CD4-positive, CD25-positive, alpha-beta regulatory T cell (primary cell): ENCODE measurements around the gene LRP4. TPM values are rescaled to one million over a fixed set of nuclear protein-coding genes. Genes with fewer than 3 reads are reported as not detected.

Experiments
- ATAC-seq, 2 donors: fragments of 150-1000 bp; cut with Tn5 transposase; one replicate each; pipeline ENCODE4 v1.10.0; 2021; ENCODE audit warnings: low read depth in 2 of 2, moderate number of reproducible peaks in 2 of 2, moderate library complexity in 1 of 2
- DNase-seq, 3 donors: peaks; one replicate each; pipeline versions ENCODE4 v3.0.0 to v3.0.0-alpha.2; 2012 to 2022; ENCODE audit warnings: mixed read lengths in 1 of 3
- H3K27ac ChIP-seq: one replicate; pipeline ENCODE4 v1.7.0; 2013; ENCODE audit warnings: mild to moderate bottlenecking, low read length; ENCODE audit not compliant: insufficient read depth, poor library complexity, severe bottlenecking
- H3K27me3 ChIP-seq: one replicate; pipeline ENCODE4 v1.7.0; 2013; ENCODE audit warnings: low read length; ENCODE audit not compliant: control insufficient read depth, insufficient read depth
- H3K36me3 ChIP-seq: one replicate; pipeline ENCODE4 v1.7.0; 2013; ENCODE audit warnings: mild to moderate bottlenecking, low read length, moderate library complexity; ENCODE audit not compliant: control insufficient read depth, insufficient read depth
- H3K4me1 ChIP-seq: 2 replicates; pipeline ENCODE4 v1.7.0; 2013; ENCODE audit warnings: mild to moderate bottlenecking, low read length; ENCODE audit not compliant: insufficient read depth, control insufficient read depth, poor library complexity, severe bottlenecking
- H3K4me3 ChIP-seq: one replicate; pipeline ENCODE4 v1.7.0; 2013; ENCODE audit warnings: low read depth, mild to moderate bottlenecking, low read length, moderate library complexity
- H3K9me3 ChIP-seq, 2 experiments: 1 replicate in 1 of 2; 2 replicates in 1 of 2; pipeline ENCODE4 v1.7.0; 2013; ENCODE audit warnings: low read length in 2 of 2, mild to moderate bottlenecking in 1 of 2, moderate library complexity in 1 of 2; ENCODE audit not compliant: control insufficient read depth in 2 of 2
- H3K27ac Mint-ChIP-seq, 3 donors: one replicate each; pipeline ENCODE4 v1.8.0; 2020 to 2022; ENCODE audit warnings: mild to moderate bottlenecking in 3 of 3, mixed read lengths in 3 of 3, moderate library complexity in 2 of 3
- H3K27me3 Mint-ChIP-seq: one replicate; pipeline ENCODE4 v1.8.0; 2022; ENCODE audit warnings: mild to moderate bottlenecking, mixed read lengths
- H3K36me3 Mint-ChIP-seq: one replicate; pipeline ENCODE4 v1.8.0; 2020; ENCODE audit warnings: mixed read lengths
- H3K4me1 Mint-ChIP-seq, 4 donors: one replicate each; pipeline ENCODE4 v1.8.0; 2020 to 2022; ENCODE audit warnings: mixed read lengths in 4 of 4, mild to moderate bottlenecking in 1 of 4
- H3K4me3 Mint-ChIP-seq, 4 donors: one replicate each; pipeline ENCODE4 v1.8.0; 2020 to 2022; ENCODE audit warnings: mild to moderate bottlenecking in 4 of 4, mixed read lengths in 4 of 4, moderate library complexity in 3 of 4
- H3K9me3 Mint-ChIP-seq, 7 donors: one replicate each; pipeline ENCODE4 v1.8.0; 2020 to 2022; ENCODE audit warnings: mixed read lengths in 7 of 7, mild to moderate bottlenecking in 3 of 7, moderate library complexity in 2 of 7
- polyA plus RNA-seq, 4 donors: library from polyadenylated mRNA; unstranded; fragments of 300-500 nt; fragmentation: Illumina TruSeq; gene quantifications; one replicate each; pipeline ENCODE4 v1.2.3, GENCODE V29; 2021
- total RNA-seq: library from RNA; stranded (reverse); gene quantifications from one replicate; pipeline ENCODE4 v1.2.3, GENCODE V29; 2022

LRP4 gene
- total and polyA plus RNA-seq, 5 donors from 2014 or later = 0.05 TPM; not detected in 4

- Mint-ChIP-seq H3K27ac (peak overlapping the region in 2 of 3 donors; percentile 77 to 85), H3K9me3 (peaks cover 0 to 2% (median 0%) of the 10 kb centered on the region in 7 donors), H3K27me3 (peaks cover 9% of the 10 kb centered on the region), H3K4me3 (no peak overlapping the region), H3K36me3 (no peaks in the 10 kb centered on the region), H3K4me1 (peaks cover 0 to 3% (median 0%) of the 10 kb centered on the region in 4 donors)
- Histone ChIP-seq H3K36me3 (no peaks in the 10 kb centered on the region), H3K27ac (no peak overlapping the region), H3K4me3 (no peak overlapping the region), H3K4me1 (no peaks in the 10 kb centered on the region), H3K27me3 (no peaks in the 10 kb centered on the region), H3K9me3 (no peaks in the 10 kb centered on the region)
- ATAC-seq (peak; percentile 77 to 85), DNase-seq (peak; percentile 53 to 78 (median 73))
Observed at GRCh38 chr11:46889689-46890475, 28.5 kb downstream of the LRP4 start.

- peaks cover 9% of the 10 kb centered on the region for H3K27me3 Mint-ChIP-seq
- peak overlapping the region in 1 of 3 donors; percentile 85 for H3K27ac Mint-ChIP-seq
- no peaks in the 10 kb centered on the region for H3K36me3 Mint-ChIP-seq
- no peak overlapping the region for H3K4me3 Mint-ChIP-seq
- DNase-seq (no peak), ATAC-seq (no peak)
- Histone ChIP-seq H3K9me3 (no peaks in the 10 kb centered on the region), H3K4me1 (no peaks in the 10 kb centered on the region), H3K36me3 (no peaks in the 10 kb centered on the region), H3K4me3 (no peak overlapping the region), H3K27me3 (no peaks in the 10 kb centered on the region), H3K27ac (no peak overlapping the region)
- H3K9me3 Mint-ChIP-seq = peaks cover 0 to 2% (median 0%) of the 10 kb centered on the region in 7 donors
- peaks cover 0 to 3% (median 0%) of the 10 kb centered on the region in 4 donors for H3K4me1 Mint-ChIP-seq
Observed at GRCh38 chr11:46889251-46889650, 29.1 kb downstream of the LRP4 start.

- Mint-ChIP-seq H3K4me1 (peaks cover 0 to 3% (median 0%) of the 10 kb centered on the region in 4 donors), H3K27me3 (peaks cover 13% of the 10 kb centered on the region), H3K9me3 (peaks cover 0 to 2% (median 0%) of the 10 kb centered on the region in 7 donors), H3K27ac (no peak overlapping the region), H3K36me3 (no peaks in the 10 kb centered on the region), H3K4me3 (no peak overlapping the region)
- H3K36me3 ChIP-seq = no peaks in the 10 kb centered on the region
- H3K27me3 ChIP-seq = no peaks in the 10 kb centered on the region
- H3K4me1 ChIP-seq = no peaks in the 10 kb centered on the region
- ATAC-seq (no peak), DNase-seq (no peak)
- H3K9me3 ChIP-seq = no peaks in the 10 kb centered on the region
- H3K27ac ChIP-seq = no peak overlapping the region
- no peak overlapping the region for H3K4me3 ChIP-seq
Observed at GRCh38 chr11:46888636-46889035, 29.7 kb downstream of the LRP4 start.

- no peaks in the 10 kb centered on the region for H3K4me1 ChIP-seq
- no peak overlapping the region for H3K4me3 Mint-ChIP-seq
- no peak overlapping the region for H3K4me3 ChIP-seq
- no peak overlapping the region for H3K27ac Mint-ChIP-seq
- ATAC-seq (no peak), DNase-seq (no peak)
- H3K9me3 ChIP-seq = no peaks in the 10 kb centered on the region
- peaks cover 0 to 5% (median 0%) of the 10 kb centered on the region in 7 donors for H3K9me3 Mint-ChIP-seq
- H3K27me3 Mint-ChIP-seq = peaks cover 19% of the 10 kb centered on the region
- no peaks in the 10 kb centered on the region for H3K36me3 ChIP-seq
- no peaks in the 10 kb centered on the region for H3K36me3 Mint-ChIP-seq
- no peaks in the 10 kb centered on the region for H3K27me3 ChIP-seq
- peaks cover 0 to 3% (median 0%) of the 10 kb centered on the region in 4 donors for H3K4me1 Mint-ChIP-seq
- no peak overlapping the region for H3K27ac ChIP-seq
Observed at GRCh38 chr11:46886211-46886610, 32.1 kb downstream of the LRP4 start.

- Mint-ChIP-seq H3K27ac (no peak overlapping the region), H3K4me1 (no peaks in the 10 kb centered on the region), H3K36me3 (no peaks in the 10 kb centered on the region), H3K4me3 (no peak overlapping the region), H3K9me3 (peaks cover 0 to 3% (median 0%) of the 10 kb centered on the region in 7 donors), H3K27me3 (peaks cover 26% of the 10 kb centered on the region)
- ATAC-seq (no peak), DNase-seq (no peak)
- H3K4me3 ChIP-seq = no peak overlapping the region
- H3K27me3 ChIP-seq = no peaks in the 10 kb centered on the region
- H3K4me1 ChIP-seq = no peaks in the 10 kb centered on the region
- no peaks in the 10 kb centered on the region for H3K36me3 ChIP-seq
- no peaks in the 10 kb centered on the region for H3K9me3 ChIP-seq
- no peak overlapping the region for H3K27ac ChIP-seq
Observed at GRCh38 chr11:46879056-46879585, 39.2 kb downstream of the LRP4 start.

GRCh38 chr11:46877580-46877979 lies 40.8 kb downstream of the LRP4 start:
- DNase-seq (no peak), ATAC-seq (no peak)
- H3K9me3 ChIP-seq = no peaks in the 10 kb centered on the region
- Mint-ChIP-seq H3K9me3 (peaks cover 0 to under 1% (median 0%) of the 10 kb centered on the region in 7 donors), H3K4me3 (no peak overlapping the region), H3K27me3 (peaks cover 18% of the 10 kb centered on the region), H3K27ac (peak overlapping the region in 1 of 3 donors; percentile 9), H3K4me1 (no peaks in the 10 kb centered on the region), H3K36me3 (no peaks in the 10 kb centered on the region)
- H3K4me1 ChIP-seq = no peaks in the 10 kb centered on the region
- H3K27me3 ChIP-seq = no peaks in the 10 kb centered on the region
- H3K4me3 ChIP-seq = no peak overlapping the region
- H3K27ac ChIP-seq = no peak overlapping the region
- H3K36me3 ChIP-seq = no peaks in the 10 kb centered on the region

- no peaks in the 10 kb centered on the region for H3K9me3 Mint-ChIP-seq
- H3K27ac ChIP-seq = no peak overlapping the region
- no peaks in the 10 kb centered on the region for H3K9me3 ChIP-seq
- H3K4me3 ChIP-seq = no peak overlapping the region
- no peaks in the 10 kb centered on the region for H3K4me1 Mint-ChIP-seq
- DNase-seq (no peak), ATAC-seq (no peak)
- no peaks in the 10 kb centered on the region for H3K36me3 ChIP-seq
- H3K4me3 Mint-ChIP-seq = no peak overlapping the region
- no peaks in the 10 kb centered on the region for H3K4me1 ChIP-seq
- no peak overlapping the region for H3K27ac Mint-ChIP-seq
- H3K36me3 Mint-ChIP-seq = no peaks in the 10 kb centered on the region
- peaks cover 18% of the 10 kb centered on the region for H3K27me3 Mint-ChIP-seq
- no peaks in the 10 kb centered on the region for H3K27me3 ChIP-seq
Observed at GRCh38 chr11:46876471-46876870, 41.9 kb downstream of the LRP4 start.

GRCh38 chr11:46874586-46874985 lies 43.8 kb downstream of the LRP4 start:
- no peaks in the 10 kb centered on the region for H3K9me3 ChIP-seq
- no peaks in the 10 kb centered on the region for H3K36me3 ChIP-seq
- H3K4me1 ChIP-seq = no peaks in the 10 kb centered on the region
- H3K27ac ChIP-seq = no peak overlapping the region
- Mint-ChIP-seq H3K27me3 (peaks cover 27% of the 10 kb centered on the region), H3K27ac (no peak overlapping the region), H3K9me3 (no peaks in the 10 kb centered on the region), H3K4me3 (no peak overlapping the region), H3K36me3 (no peaks in the 10 kb centered on the region), H3K4me1 (no peaks in the 10 kb centered on the region)
- DNase-seq (no peak), ATAC-seq (no peak)
- H3K4me3 ChIP-seq = no peak overlapping the region
- no peaks in the 10 kb centered on the region for H3K27me3 ChIP-seq
